Fibroblast of skin of back (primary cell): ENCODE data around the gene ALPK3.
"Not testable (repeated sequence)": the region's sequence is repeated elsewhere in the genome, so short reads cannot be mapped to it uniquely, and the experiment has no call there.

Source experiments
- DNase-seq: peaks from one replicate; pipeline ENCODE4 v3.0.0-alpha.2; 2013

Gene ALPK3

DNA sequence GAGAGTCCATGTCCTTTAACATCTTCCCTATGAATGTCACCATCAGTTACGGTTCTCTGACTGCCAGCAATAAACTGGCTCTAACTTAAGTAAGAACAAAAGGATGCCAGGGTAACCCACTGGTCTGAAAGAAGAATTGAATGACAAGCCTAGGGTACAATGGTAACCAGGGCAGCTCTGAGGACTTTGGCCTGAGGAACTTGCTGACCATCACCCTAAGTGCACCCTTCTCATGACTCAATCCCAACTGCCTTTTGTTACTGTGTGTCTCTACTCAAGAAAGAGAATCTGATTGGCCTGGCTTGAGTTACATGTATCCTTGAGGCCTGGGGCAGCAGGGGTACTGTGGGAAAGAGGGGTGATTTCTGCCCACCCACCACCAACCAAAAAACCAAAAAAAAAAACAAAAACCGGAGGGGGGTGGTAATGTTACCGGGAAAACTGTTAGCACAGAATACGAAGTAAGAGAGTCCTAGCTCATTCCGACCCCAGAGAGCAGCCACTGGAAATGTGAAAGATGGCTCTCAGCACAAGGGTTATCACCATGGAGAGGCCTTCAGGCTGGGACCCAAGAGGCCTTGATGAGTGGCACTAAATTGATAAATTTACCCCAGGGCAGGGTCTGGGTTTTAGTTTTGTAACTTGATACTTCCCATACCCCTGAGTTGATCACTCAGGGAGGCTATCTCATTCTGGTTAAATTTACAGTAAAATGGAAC lies 58.0 kb downstream of the ALPK3 start:
- DNase-seq: no peak

DNA sequence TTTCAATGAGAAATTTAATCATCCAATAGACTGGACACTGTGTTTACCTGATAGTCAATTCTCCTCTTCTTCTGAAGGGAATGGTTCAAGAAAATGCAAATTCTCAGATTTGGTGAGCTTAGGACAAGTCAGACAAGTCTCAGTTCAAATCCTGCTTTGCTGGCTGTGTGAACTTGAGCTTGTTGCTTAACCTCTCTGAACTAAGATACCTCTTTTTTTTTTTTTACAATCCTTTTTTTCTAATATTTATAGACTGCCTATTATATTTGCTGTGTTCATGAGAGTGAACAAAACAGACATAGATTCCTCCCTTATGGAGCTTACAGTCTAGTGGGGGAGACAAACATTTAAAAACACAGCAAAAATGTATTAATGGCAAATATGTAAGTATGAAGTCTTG lies 59.1 kb downstream of the ALPK3 start:
- DNase-seq: no peak

DNA sequence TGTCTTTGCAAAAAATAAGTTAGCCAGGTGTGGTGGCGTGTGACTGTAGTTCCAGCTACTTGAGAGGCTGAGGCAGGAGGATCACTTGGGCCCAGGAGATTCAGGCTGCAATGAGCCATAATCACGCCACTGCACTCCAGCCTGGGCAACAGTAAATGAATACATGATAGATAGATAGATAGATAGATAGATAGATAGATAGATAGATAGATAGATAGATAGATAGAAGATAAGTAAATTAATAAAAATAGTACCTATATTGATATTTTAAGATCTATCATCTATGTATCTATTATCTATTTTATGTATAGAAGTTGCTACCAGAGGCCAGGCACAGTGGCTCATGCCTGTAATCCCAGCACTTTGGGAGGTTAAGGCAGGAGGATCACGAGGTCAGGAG lies 60.5 kb downstream of the ALPK3 start:
- DNase-seq: not testable (repeated sequence)

DNA sequence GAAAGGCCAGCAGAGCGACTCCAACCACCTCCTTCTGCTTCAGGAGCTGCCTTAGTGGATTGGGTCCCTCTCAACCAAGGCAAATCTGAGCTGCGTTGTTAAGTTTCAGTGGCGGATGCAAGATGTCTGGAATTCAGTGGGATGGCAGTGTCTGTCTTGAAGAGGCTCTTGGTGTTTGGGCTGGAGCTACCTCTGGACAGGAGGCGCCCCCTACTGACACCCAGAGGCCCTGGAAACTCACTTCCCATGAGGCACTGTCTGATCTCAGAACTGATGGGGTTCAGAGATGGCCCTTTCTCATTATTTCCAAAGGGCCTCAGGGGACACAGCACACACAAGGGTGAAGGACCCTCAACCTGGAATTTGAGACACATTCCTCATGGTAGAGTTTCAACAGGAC lies 61.3 kb downstream of the ALPK3 start:
- DNase-seq: peak; percentile 52

DNA sequence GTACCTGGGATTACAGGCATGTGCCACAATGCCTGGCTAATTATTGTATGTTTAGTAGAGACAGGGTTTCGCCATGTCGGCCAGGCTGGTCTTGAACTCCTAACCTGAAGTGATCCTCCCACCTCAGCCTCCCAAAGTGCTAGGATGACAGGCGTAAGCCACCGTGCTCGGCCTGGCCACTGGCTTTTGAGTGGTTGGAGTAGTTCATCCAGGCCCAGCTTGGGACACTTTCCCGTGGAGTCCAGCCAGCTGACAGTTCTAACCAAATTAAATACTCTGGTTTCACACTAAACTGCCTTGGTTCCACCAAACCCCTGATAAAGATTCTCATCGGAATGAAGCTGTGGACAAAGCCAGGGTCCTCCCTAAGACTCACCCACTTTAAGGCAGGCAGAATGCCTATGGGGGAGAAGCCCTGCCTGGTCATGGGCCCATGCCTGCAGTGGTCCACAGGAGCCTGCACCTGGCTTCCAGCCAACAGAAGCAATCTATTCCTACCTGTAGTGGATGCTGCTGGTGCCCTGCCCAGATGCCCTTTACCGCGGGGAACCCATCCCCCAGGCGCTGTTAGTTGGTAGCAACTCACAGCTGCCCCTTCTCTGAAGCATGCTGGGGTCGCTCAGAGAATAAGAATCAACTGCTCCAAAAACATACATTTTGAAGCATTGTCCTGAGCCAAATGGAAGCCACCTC lies 62.1 kb downstream of the ALPK3 start:
- DNase-seq: no peak

DNA sequence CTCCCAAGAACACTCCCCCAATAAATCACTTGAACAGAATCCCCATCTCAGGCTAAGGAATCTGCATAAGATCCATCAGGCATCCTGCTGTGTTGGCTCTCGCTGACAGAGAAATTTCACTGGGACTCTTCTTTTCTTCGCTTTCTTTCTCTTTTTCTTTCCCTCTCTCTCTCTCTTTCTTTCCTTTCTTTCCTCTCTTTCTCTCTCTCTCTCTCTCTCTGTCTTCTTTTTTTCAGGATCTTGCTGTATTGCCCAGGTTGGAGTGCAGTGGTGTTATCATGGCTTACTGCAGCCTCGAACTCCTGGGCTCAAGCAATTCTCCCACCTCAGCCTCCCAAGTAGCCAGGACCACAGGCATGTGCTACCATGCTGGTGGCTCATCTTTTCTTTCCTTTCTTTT lies 62.9 kb downstream of the ALPK3 start:
- no peak for DNase-seq

DNA sequence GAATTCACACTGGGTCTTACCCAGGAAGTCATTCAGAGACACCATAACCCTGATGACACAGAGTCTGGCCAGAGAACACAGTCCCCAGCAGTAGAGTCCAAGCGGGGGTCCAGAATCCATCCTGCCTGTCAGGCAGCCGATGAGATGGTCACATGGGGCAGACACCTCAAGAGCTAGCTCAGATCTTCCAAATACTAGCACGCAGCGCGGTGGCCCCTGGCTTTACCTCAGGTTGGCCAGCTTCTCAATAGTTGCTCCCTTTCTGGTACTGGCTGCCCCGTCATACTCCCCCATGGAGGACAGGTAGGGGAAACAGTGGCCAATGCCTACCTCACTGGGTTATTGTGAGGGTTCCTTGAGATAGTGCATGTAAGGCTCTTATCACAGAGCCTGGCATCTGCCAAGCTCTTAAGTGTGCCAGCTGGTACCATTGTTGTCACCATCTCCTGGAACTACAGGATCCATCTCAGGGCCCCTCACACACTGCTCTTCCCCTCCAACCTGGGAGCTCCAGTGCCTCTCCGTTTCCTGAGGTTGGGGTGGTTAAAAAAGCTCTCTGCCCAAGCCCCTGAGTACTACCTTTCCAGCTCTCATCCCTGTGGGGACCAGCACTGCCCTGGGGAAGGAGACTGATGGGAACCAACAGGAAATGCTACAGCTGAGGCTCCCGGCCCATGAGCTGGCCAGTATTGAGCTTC lies 63.8 kb downstream of the ALPK3 start:
- DNase-seq: no peak

DNA sequence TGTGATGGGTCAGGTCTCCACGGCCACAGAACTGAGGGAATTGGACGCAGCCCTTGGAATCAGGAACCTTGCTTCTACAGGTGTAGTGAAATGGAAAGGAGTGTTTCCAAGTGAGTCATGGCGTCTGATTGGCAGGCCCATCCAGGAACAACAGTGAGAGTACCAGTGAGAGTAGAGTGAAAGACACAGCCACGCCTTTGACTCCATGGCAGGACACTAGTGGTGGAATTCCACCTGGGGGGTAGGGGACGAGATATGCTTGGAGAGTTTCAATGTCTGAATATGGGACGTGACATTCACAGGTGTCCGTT lies 64.3 kb downstream of the ALPK3 start:
- no peak for DNase-seq

DNA sequence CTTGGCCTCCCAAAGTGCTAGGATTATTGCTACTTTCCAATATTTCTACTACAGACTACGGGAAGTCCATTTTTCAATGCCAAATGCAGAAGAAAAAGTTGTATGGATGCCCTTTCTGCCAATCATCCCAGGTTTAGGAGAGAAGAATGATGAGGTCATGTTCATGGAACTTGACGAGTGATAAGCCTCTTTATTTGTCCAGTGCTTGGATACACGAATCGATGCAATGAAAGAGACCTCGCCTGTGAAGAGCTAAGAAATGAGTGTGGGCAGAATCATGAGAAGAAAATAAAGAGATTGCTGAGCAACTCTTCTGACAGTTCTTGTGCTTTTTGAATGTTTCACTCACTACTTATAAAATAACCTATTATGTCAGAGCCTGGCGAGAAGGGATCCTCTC lies 66.3 kb downstream of the ALPK3 start:
- DNase-seq: peak; percentile 20

DNA sequence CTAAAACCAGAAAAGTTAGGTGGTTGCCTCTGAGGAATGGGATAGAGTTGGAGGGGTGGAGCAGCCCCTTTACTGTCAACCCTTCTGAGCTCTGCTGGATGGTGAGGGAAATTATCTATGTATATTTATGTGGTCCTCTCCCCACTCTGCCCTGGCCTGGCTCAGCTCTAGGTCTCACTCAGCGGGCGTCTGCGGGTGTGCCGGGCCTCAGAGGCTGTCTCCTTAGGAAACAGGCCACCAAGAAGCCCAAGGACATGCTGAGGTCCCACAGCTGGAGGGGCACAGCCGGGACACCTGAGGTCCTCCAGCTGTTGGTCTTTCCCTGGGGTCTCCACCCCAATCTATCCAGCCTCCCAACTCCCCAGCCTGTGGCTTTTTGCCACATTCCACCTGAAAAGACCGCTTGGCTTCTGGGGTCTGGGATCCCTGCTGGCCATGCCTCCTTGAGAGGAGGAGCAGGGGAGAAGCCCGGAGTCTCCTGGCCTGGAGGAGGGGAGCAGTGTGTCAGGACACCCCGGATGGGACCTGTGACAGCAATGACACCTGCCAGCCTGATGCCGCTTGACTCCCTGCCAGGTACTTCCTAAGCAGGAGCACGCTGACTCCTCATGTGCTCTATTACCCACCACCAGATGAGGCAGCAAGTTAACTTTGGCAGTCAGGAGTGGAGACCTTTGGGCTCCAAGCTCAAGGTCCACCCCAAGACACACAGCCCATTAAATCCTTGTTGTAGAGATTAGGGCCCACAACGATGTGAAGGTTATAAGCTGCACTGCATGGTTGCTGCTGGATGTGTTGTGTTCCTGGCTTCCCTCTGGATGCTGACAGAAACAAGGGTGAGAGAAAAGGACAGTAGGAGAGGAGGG lies 67.0 kb downstream of the ALPK3 start, which contains the start of gene SLC28A1:
SLC28A1 (plus strand) TSS at position 747 of the 866 bp plus-strand sequence. CDS start 3,099 bp downstream, outside the sequence.
- no peak for DNase-seq

DNA sequence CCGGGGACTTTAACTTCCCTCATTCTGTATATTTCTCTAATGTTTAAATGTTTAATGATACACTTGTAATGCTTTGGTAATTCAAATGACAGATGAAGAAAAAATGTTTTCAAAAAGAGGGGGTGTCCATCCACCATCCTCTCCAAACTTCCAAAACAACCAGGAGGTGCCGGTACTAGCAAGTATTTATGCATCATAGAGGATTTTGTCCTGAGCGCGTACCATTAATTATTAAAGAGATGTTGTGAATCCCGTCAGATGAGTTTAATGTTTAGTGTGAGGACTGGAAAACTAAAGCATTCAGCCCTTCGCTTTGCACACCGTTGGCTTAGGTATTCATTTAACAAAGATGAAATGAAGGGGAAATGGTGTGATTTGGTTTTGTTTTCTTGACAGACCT lies 68.6 kb downstream of the ALPK3 start:
- no peak for DNase-seq

DNA sequence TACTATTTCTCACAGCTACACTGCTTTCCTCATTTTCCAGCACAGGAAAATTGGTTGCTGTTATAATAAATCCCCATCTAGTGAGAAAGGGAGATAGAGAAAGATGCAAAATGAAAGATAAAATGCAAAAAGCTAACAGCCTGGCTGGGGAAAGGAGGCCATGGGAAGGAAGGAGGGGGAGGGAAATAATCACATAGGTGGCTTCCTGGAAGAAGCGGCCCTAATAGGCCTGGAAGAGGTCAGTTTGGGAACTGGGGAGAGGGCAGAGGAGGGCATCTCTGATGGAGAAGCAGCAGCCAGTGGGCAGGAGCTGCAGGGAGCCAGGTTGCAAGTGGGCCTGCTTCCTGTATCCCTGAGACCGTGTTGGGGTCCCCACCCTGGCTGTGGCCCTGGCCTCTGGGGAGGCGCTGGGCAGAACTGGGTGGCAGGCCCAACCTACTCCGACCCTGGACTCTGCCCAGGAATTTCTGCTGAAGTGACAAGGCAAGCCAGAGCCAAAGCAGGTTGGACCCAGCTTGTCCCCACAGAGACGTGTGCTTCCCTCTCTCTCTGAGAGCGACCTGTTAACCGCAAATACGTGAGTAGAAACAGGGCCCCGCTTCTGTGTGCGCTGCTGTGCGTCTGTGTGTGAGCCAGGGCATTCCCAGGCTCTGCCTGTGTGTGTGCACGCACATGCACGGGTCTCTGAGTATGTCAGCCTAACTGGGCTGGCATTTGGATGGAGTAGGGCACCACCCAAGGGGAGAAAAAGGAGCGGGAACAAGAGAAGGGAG lies 69.2 kb downstream of the ALPK3 start:
- DNase-seq: no peak

DNA sequence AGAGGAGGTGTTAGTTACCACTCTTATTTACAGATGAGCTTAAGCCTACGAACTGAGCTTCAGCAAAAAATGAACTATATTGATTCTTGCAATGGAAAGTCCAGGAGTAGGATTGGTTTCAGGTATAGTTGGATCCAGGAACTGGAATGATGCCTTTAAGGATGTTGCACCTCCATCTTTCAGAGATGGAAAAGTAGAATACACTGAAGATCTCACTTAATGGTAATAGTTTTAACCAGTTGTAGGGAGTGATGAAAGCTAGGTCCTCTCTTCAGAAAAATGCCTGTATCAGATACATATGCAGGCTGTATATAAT lies 69.8 kb downstream of the ALPK3 start:
- no peak for DNase-seq

DNA sequence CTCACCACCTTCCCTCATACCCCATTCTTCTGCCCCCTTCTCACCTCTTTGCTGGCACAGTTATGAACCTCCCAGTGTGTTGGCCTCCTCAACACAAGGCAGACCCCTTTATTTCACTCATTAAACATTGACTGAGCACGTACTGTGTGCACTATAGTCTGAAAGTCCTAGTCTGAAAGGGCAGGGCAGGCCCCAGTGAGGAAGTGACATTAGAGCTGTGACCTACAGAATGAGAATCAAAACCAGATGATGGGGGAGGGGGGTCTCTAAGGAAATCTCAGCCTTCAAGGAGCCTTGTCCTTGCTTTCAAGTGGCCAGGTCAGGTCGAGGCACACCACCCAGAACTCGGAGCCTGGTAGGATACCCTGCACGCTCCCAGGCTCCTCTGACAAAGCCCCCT lies 70.8 kb downstream of the ALPK3 start:
- DNase-seq: no peak

DNA sequence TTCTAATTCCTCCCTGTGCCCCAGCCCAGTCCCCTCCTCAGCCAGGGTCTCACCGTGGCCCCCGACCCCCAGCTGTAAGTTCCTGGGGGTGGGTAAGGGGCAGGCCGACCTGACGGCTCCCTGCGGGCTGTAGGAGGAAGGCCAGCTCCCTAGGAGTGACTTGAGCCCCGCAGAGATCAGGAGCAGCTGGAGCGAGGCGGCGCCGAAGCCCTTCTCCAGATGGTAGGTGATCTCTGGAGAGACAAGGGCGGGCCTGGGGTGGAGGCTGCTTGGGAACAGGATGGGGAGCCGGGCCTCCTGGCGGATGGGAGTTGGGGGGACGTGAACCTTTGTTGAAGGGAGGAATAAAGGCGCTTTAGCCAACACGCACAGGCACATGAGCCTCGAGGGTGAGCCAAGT lies 71.5 kb downstream of the ALPK3 start:
- DNase-seq: no peak

DNA sequence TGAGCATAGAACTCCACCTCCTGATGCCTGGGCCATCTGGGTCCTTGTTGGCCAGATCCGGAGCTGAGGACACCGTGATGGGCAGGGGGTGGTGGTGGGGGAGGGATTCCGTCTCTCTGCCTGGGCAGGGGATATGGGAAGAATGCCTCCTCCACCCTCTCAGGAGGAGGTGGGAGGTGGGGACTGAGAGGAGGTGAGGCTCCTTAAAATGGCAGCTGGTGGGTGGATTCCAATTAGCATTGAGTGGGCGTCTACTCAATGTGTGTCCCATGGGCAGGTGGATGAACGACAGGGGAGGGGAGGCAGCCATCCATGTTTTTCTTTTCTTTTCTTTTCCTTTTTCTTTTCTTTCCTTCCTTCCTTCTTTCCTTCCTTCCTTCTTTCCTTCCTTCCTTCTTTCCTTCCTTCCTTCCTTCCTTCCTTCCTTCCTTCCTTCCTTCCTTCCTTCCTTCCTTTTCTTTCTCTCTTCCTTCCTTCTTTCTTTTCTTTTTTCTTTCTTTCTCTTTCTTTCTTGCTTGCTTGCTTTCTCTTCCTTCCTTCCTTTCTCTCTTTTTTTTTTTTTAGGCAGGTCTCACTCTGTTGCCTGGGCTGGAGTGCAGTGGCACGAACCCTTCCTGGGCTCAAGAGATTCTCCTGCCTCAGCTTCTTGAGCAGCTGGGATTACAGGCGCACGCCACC lies 72.3 kb downstream of the ALPK3 start:
- DNase-seq: no peak

DNA sequence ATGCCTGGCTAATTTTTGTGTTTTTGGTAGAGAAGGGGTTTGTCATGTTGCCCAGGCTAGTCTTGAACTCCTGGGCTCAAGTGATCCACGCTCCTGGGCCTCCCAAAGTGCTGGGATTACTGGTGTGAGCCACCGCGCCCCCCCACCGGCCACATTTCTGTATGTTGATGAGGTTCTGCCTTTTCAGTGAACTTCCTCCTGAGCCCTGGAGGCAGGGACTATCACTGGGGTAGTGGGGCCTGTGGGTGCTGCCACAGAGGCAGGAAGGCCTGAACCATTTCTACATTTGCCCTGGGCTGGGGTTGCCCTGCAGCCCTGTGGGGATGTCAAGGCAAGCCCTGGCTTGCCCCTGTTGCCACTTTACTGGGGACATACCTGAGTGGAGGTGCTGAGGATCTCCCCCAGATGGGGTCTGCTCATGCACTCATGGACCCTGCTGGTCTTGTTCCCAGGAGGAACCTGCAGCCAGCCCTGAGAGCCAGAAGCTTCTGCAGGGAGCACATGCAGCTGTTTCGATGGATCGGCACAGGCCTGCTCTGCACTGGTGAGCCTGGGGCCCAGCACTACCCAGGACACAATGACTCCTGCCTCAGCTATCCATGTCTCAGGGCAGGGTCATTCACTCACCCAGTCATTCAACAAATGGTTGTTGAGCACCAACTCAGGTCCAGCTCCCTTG lies 73.0 kb downstream of the ALPK3 start:
- no peak for DNase-seq

DNA sequence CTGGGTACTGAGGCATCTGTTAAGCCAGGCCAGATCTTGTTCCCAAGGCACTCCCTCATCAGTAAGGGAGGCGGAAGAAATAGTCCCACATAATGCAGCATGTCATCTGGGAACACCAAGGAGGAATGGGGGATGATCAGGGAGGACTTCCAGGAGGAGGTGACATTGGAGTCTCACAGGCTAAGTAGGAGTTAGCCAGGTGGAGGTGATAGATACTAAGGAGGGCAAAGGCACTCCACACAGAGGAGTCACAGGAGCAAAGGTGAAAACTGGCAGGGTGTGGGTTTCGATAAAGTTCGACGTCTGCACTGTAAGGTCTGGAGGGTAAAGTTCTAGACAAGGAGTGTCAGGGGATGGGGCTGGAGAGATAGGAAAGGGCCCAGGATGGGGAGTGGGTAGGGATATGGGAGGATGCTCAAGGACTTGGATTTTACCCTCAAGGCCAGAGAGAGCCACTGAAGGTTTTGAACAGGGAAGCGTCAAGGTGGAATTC lies 73.6 kb downstream of the ALPK3 start:
- no peak for DNase-seq

DNA sequence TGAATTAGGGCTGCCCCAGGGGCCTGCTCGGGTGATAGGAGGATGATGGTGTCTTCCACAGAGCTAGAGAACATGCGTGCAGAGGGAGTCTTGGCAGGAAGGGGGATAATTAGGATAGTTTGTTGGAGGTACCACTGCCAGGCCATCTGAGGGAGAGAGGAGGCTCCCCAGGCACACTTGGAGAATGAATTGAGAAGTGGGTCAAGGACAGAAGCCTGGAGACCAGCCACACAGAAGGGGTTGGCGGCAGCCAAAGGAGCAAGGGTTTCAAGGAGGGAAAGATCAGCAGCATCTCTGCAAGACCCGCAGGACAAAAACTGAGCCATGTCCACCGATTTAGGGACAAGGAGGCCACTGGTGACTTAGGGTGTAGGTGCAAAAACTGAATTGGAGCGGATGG lies 74.2 kb downstream of the ALPK3 start:
- DNase-seq: no peak

DNA sequence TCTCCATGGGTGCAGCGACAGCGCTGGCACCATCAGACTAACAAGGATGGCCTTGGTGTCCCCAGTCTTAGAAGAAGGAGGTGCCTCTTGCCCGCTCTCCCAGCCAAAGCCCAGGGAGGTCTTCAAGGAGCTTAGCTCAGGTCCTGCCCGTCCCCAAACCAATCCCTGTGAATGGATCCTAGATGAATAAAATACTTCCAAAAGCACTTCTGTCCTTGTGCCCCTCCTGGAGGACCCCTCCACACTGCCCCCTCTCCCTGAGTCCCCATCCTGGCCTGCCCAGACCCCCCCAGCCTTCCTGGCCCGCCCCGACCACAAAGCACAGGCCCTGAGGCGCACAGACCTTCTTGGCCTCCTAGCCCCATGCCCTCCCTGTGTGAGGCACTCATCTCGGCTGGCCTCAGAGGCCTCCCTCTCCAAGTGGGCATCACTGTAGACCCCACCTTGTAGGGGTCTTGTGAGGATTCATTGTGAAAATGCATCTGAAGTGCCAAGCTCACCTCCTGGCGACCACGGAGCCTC lies 75.7 kb downstream of the ALPK3 start:
- DNase-seq: no peak

DNA sequence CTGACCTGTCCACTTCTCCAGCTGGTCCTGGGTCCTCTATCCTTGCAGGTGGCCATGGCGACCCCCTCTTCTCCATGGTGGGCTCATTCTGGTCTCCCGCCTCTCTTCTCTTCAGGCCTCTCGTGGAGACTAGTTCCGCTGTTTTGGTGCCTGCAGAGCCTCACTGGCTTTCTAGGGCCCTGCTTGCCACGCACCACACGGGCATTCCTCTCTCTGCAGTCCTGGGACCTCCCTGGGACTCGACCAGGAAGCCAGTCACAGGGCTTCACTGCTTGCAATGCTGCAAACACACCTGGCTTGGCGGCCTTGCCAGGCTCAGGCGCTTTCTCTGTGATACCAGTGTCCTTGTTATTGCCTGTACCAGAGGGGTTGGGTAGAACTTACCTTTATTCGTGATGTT lies 76.5 kb downstream of the ALPK3 start:
- no peak for DNase-seq
